ENCODE results near the gene UBE2J2.

The UBE2J2 gene

GRCh38 chr1:1222575-1223225, 51.0 kb downstream of the UBE2J2 start:
- H3K4me3 ChIP-seq (replicated peaks; ENCODE audit: low read depth, low read length) = no peak overlapping the region
- TF ChIP-seq CTCF (IDR thresholded peaks at IDR 0.05; ENCODE audit: insufficient read depth, low read length, poor library complexity, severe bottlenecking) = no peak
- peaks cover 49% of the 10 kb centered on the region for H3K36me3 ChIP-seq (ENCODE audit: control insufficient read depth, insufficient read depth, low read length)
- DNase-seq (ENCODE audit: extremely low read depth, insufficient read length) = no peak
- no peaks in the 10 kb centered on the region for H3K27me3 ChIP-seq (replicated peaks; ENCODE audit: control insufficient read depth, insufficient read depth, low read length)

- TF ChIP-seq CTCF (IDR thresholded peaks at IDR 0.05; ENCODE audit: insufficient read depth, low read length, poor library complexity, severe bottlenecking) = no peak
- DNase-seq (ENCODE audit: extremely low read depth, insufficient read length) = no peak
- H3K4me3 ChIP-seq (replicated peaks; ENCODE audit: low read depth, low read length) = no peak overlapping the region
- H3K27me3 ChIP-seq (replicated peaks; ENCODE audit: control insufficient read depth, insufficient read depth, low read length) = no peaks in the 10 kb centered on the region
- H3K36me3 ChIP-seq (ENCODE audit: control insufficient read depth, insufficient read depth, low read length) = peaks cover 48% of the 10 kb centered on the region
These were observed 51.6 kb downstream of the UBE2J2 start for GRCh38 chr1:1221887-1222574.

- no peak for TF ChIP-seq CTCF (IDR thresholded peaks at IDR 0.05; ENCODE audit: insufficient read depth, low read length, poor library complexity, severe bottlenecking)
- Histone ChIP-seq H3K36me3 (ENCODE audit: control insufficient read depth, insufficient read depth, low read length) (peaks cover 45% of the 10 kb centered on the region), H3K27me3 (replicated peaks; ENCODE audit: control insufficient read depth, insufficient read depth, low read length) (no peaks in the 10 kb centered on the region), H3K4me3 (replicated peaks; ENCODE audit: low read depth, low read length) (no peak overlapping the region)
- DNase-seq (ENCODE audit: extremely low read depth, insufficient read length) = no peak
These were observed 53.5 kb downstream of the UBE2J2 start for GRCh38 chr1:1220197-1220596.

GRCh38 chr1:1219341-1219740, 54.3 kb downstream of the UBE2J2 start:
- Histone ChIP-seq H3K36me3 (ENCODE audit: control insufficient read depth, insufficient read depth, low read length) (peaks cover 41% of the 10 kb centered on the region), H3K27me3 (replicated peaks; ENCODE audit: control insufficient read depth, insufficient read depth, low read length) (no peaks in the 10 kb centered on the region), H3K4me3 (replicated peaks; ENCODE audit: low read depth, low read length) (no peak overlapping the region)
- DNase-seq (ENCODE audit: extremely low read depth, insufficient read length) = no peak
- no peak for TF ChIP-seq CTCF (IDR thresholded peaks at IDR 0.05; ENCODE audit: insufficient read depth, low read length, poor library complexity, severe bottlenecking)

GRCh38 chr1:1218524-1219200, 55.0 kb downstream of the UBE2J2 start:
- TF ChIP-seq CTCF (IDR thresholded peaks at IDR 0.05; ENCODE audit: insufficient read depth, low read length, poor library complexity, severe bottlenecking) = no peak
- no peaks in the 10 kb centered on the region for H3K27me3 ChIP-seq (replicated peaks; ENCODE audit: control insufficient read depth, insufficient read depth, low read length)
- DNase-seq (ENCODE audit: extremely low read depth, insufficient read length) = no peak
- no peak overlapping the region for H3K4me3 ChIP-seq (replicated peaks; ENCODE audit: low read depth, low read length)
- H3K36me3 ChIP-seq (ENCODE audit: control insufficient read depth, insufficient read depth, low read length) = peaks cover 41% of the 10 kb centered on the region

Data from GM06990 (cell line).